H9 (cell line): ENCODE data around the gene CTDSPL. TPM values are rescaled to one million over a fixed set of nuclear protein-coding genes. Genes with fewer than 3 reads are reported as not detected.

Experiments
- DNase-seq: peaks from one replicate; pipeline ENCODE4 v3.0.0-alpha.2; 2017
- H2AFZ ChIP-seq: one replicate; pipeline ENCODE4 v1.6.1; 2013; ENCODE audit warnings: mild to moderate bottlenecking, low read length, control low read depth, moderate library complexity
- H2AK5ac ChIP-seq: 2 replicates; pipeline ENCODE4 v1.6.1; 2013; ENCODE audit warnings: low read length, control low read depth, mixed read lengths; ENCODE audit not compliant: insufficient read length
- H2BK120ac ChIP-seq: one replicate; pipeline ENCODE4 v1.6.1; 2013; ENCODE audit warnings: low read depth, mild to moderate bottlenecking, low read length, control low read depth, inconsistent platforms; ENCODE audit not compliant: poor library complexity, severe bottlenecking
- H2BK12ac ChIP-seq: 2 replicates; pipeline ENCODE4 v1.6.1; 2013; ENCODE audit warnings: low read length, control low read depth, mixed read lengths, low read depth; ENCODE audit not compliant: insufficient read length
- H2BK15ac ChIP-seq: 2 replicates; pipeline ENCODE4 v1.6.1; 2013; ENCODE audit warnings: low read depth, low read length, control low read depth
- H2BK20ac ChIP-seq: one replicate; pipeline ENCODE4 v1.6.1; 2013; ENCODE audit warnings: low read depth, mild to moderate bottlenecking, low read length, control low read depth, inconsistent platforms; ENCODE audit not compliant: poor library complexity, severe bottlenecking
- H2BK5ac ChIP-seq: 2 replicates; pipeline ENCODE4 v1.6.1; 2013; ENCODE audit warnings: low read length, control low read depth, mixed read lengths; ENCODE audit not compliant: insufficient read length
- H3K14ac ChIP-seq: 2 replicates; pipeline ENCODE4 v1.6.1; 2013; ENCODE audit warnings: low read length, control low read depth; ENCODE audit not compliant: insufficient read depth
- H3K18ac ChIP-seq: 2 replicates; pipeline ENCODE4 v1.6.1; 2013; ENCODE audit warnings: low read depth, mild to moderate bottlenecking, mixed read lengths, low read length, control low read depth; ENCODE audit not compliant: insufficient read length
- H3K23ac ChIP-seq: 2 replicates; pipeline ENCODE4 v1.6.1; 2013; ENCODE audit warnings: low read length, control low read depth, mixed read lengths, low read depth; ENCODE audit not compliant: insufficient read length
- H3K23me2 ChIP-seq: 2 replicates; pipeline ENCODE4 v1.6.1; 2013; ENCODE audit warnings: low read depth, mild to moderate bottlenecking, mixed read lengths, low read length, control low read depth; ENCODE audit not compliant: insufficient read length, poor library complexity, severe bottlenecking
- H3K27ac ChIP-seq: 2 replicates; pipeline ENCODE4 v1.5.1; 2013; ENCODE audit warnings: low read length, control low read depth, mixed read lengths, low read depth; ENCODE audit not compliant: insufficient read length
- H3K27me3 ChIP-seq: 2 replicates; pipeline ENCODE4 v1.6.1; 2013; ENCODE audit warnings: low read length, control low read depth, inconsistent platforms; ENCODE audit not compliant: insufficient read depth
- H3K4ac ChIP-seq: 2 replicates; pipeline ENCODE4 v1.6.1; 2013; ENCODE audit warnings: low read depth, mild to moderate bottlenecking, control low read depth, inconsistent platforms, low read length, moderate library complexity
- H3K4me1 ChIP-seq: 2 replicates; pipeline ENCODE4 v1.6.1; 2013; ENCODE audit warnings: low read length, control low read depth, inconsistent platforms; ENCODE audit not compliant: insufficient read depth
- H3K4me2 ChIP-seq: 2 replicates; pipeline ENCODE4 v1.6.1; 2013; ENCODE audit warnings: low read length, control low read depth, mixed read lengths; ENCODE audit not compliant: insufficient read length, insufficient read depth
- H3K56ac ChIP-seq: 2 replicates; pipeline ENCODE4 v1.6.1; 2013; ENCODE audit warnings: low read depth, mild to moderate bottlenecking, mixed read lengths, low read length, control low read depth; ENCODE audit not compliant: insufficient read length
- H3K79me1 ChIP-seq: 2 replicates; pipeline ENCODE4 v1.6.1; 2013; ENCODE audit warnings: low read depth, mild to moderate bottlenecking, moderate library complexity, low read length, control low read depth, inconsistent platforms; ENCODE audit not compliant: insufficient read depth, poor library complexity, severe bottlenecking
- H3K79me2 ChIP-seq: 2 replicates; pipeline ENCODE4 v1.6.1; 2013; ENCODE audit warnings: low read length, control low read depth, inconsistent platforms; ENCODE audit not compliant: insufficient read depth
- H3K9ac ChIP-seq: 2 replicates; pipeline ENCODE4 v1.6.1; 2013; ENCODE audit warnings: low read length, control low read depth, mixed read lengths; ENCODE audit not compliant: insufficient read length; ENCODE audit errors: extremely low read depth
- H3K9me3 ChIP-seq: one replicate; pipeline ENCODE4 v1.6.1; 2013; ENCODE audit warnings: low read depth, low read length, inconsistent platforms; ENCODE audit not compliant: control insufficient read depth
- H3T11ph ChIP-seq: one replicate; pipeline ENCODE4 v1.6.1; 2013; ENCODE audit warnings: mild to moderate bottlenecking, low read length, control low read depth, inconsistent platforms
- H4K20me1 ChIP-seq: one replicate; pipeline ENCODE4 v1.6.1; 2013; ENCODE audit not compliant: control insufficient read depth, insufficient read length, insufficient read depth
- H4K5ac ChIP-seq: 2 replicates; pipeline ENCODE4 v1.6.1; 2013; ENCODE audit warnings: low read depth, mild to moderate bottlenecking, mixed read lengths, low read length, control low read depth; ENCODE audit not compliant: insufficient read length
- H4K8ac ChIP-seq: replicated peaks from 2 replicates; pipeline ENCODE4 v1.6.1; 2013; ENCODE audit warnings: low read length, control low read depth, mixed read lengths, low read depth; ENCODE audit not compliant: insufficient read length
- H4K91ac ChIP-seq: 2 replicates; pipeline ENCODE4 v1.6.1; 2013; ENCODE audit warnings: low read depth, mild to moderate bottlenecking, moderate library complexity, mixed read lengths, low read length, control low read depth; ENCODE audit not compliant: insufficient read length
- H3K27ac Mint-ChIP-seq, 3 experiments: 2 replicates in 2 of 3; 3 replicates in 1 of 3; pipeline ENCODE4 v1.8.0; 2020 to 2021; ENCODE audit warnings: mixed read lengths in 3 of 3, mild to moderate bottlenecking in 1 of 3, moderate library complexity in 1 of 3
- H3K27me3 Mint-ChIP-seq: 2 replicates; pipeline ENCODE4 v1.8.0; 2021; ENCODE audit warnings: low read depth, mild to moderate bottlenecking, moderate library complexity, mixed read lengths
- H3K36me3 Mint-ChIP-seq, 3 experiments: 2 replicates in 2 of 3; 3 replicates in 1 of 3; pipeline ENCODE4 v1.8.0; 2020 to 2021; ENCODE audit warnings: low read depth in 3 of 3, mixed read lengths in 3 of 3; ENCODE audit not compliant: insufficient read depth in 1 of 3
- H3K4me1 Mint-ChIP-seq, 2 experiments: 2 replicates each; pipeline ENCODE4 v1.8.0; 2020; ENCODE audit warnings: mixed read lengths in 2 of 2
- H3K4me3 Mint-ChIP-seq, 2 experiments: 2 replicates in 1 of 2; 3 replicates in 1 of 2; pipeline ENCODE4 v1.8.0; 2020 to 2021; ENCODE audit warnings: mild to moderate bottlenecking in 2 of 2, mixed read lengths in 2 of 2, moderate library complexity in 1 of 2
- H3K9me3 Mint-ChIP-seq, 2 experiments: 2 replicates in 1 of 2; 3 replicates in 1 of 2; pipeline ENCODE4 v1.8.0; 2020; ENCODE audit warnings: mild to moderate bottlenecking in 2 of 2, mixed read lengths in 2 of 2, moderate library complexity in 1 of 2
- CTCF ChIP-seq: fragments of 200-600 bp; sonication (generic); conservative IDR thresholded peaks from 3 replicates; pipeline ENCODE4 v1.8.0; 2021; ENCODE audit warnings: antibody characterized with exemption, mild to moderate bottlenecking
- WGBS: extraction: QIAGEN DNeasy Blood & Tissue Kit; methylation state at CpG from one replicate; pipeline ENCODE4 v1.1.7; 2013; ENCODE audit warnings: missing lambda C conversion rate, low lambda C conversion rate, mixed read lengths; ENCODE audit not compliant: insufficient read length; ENCODE audit errors: extremely low coverage; 5-methylcytosine and 5-hydroxymethylcytosine counted together
- total RNA-seq: library from RNA; stranded (reverse); gene quantifications from 2 replicates; pipeline ENCODE4 v1.2.1, GENCODE V29; 2021

CTDSPL gene
- total RNA-seq, 1 experiment from 2014 or later: 20.8 TPM

GRCh38 chr3:38027466-38028465 is 166.1 kb downstream of the CTDSPL start:
- no peak overlapping the region for H3K14ac ChIP-seq
- H3K27ac Mint-ChIP-seq: peak overlapping the region in 1 of 3 experiments; percentile 57; a peak in 1 of 7 replicates
- H3K9me3 Mint-ChIP-seq: no peaks in the 10 kb centered on the region; a peak in 1 of 5 replicates

More at GRCh38 chr3:38027466-38028465, 166.1 kb downstream of the CTDSPL start:
- H4K8ac ChIP-seq: no peak overlapping the region
- H3K79me2 ChIP-seq: no peaks in the 10 kb centered on the region
- no peak overlapping the region for H3K23ac ChIP-seq
- H3K4me1 ChIP-seq: no peaks in the 10 kb centered on the region
- H3K27ac ChIP-seq: no peak overlapping the region
- no peak overlapping the region for H3K18ac ChIP-seq
- Mint-ChIP-seq H3K36me3 (no peaks in the 10 kb centered on the region; a peak in 2 of 7 replicates), H3K4me3 (peak overlapping the region; percentile 70 to 82), H3K4me1 (peaks cover 17 to 23% of the 10 kb centered on the region in 2 experiments), H3K27me3 (peaks cover 59% of the 10 kb centered on the region)
- H4K20me1 ChIP-seq: no peaks in the 10 kb centered on the region
- peaks cover 19% of the 10 kb centered on the region; the same call in 1 of the 2 replicates for H3K27me3 ChIP-seq
- H2AK5ac ChIP-seq: no peak overlapping the region
- no peak for DNase-seq
- no peak overlapping the region for H2AFZ ChIP-seq
- no peak overlapping the region for H2BK5ac ChIP-seq
- no peak for TF ChIP-seq CTCF
- H2BK15ac ChIP-seq: no peak overlapping the region
- H3K4me2 ChIP-seq: no peak overlapping the region
- H4K91ac ChIP-seq: no peak overlapping the region
- H3K79me1 ChIP-seq: no peaks in the 10 kb centered on the region
- no peak overlapping the region for H2BK120ac ChIP-seq
- no peak overlapping the region for H3K56ac ChIP-seq
- no peak overlapping the region for H3T11ph ChIP-seq
- no peak overlapping the region for H2BK12ac ChIP-seq
- H3K4ac ChIP-seq: no peak overlapping the region
- no peaks in the 10 kb centered on the region for H3K9me3 ChIP-seq
- H2BK20ac ChIP-seq: no peak overlapping the region
- no peak overlapping the region for H4K5ac ChIP-seq
- H3K9ac ChIP-seq: no peak overlapping the region
- peaks cover 10% of the 10 kb centered on the region for H3K23me2 ChIP-seq
- WGBS: no CpG with 5 or more reads among the region's 6 CpGs
